ENCODE results near the gene TBXAS1.
A peak's percentile ranks its signal among the peaks of the same experiment; 100 is the strongest.

TBXAS1 gene

DNA sequence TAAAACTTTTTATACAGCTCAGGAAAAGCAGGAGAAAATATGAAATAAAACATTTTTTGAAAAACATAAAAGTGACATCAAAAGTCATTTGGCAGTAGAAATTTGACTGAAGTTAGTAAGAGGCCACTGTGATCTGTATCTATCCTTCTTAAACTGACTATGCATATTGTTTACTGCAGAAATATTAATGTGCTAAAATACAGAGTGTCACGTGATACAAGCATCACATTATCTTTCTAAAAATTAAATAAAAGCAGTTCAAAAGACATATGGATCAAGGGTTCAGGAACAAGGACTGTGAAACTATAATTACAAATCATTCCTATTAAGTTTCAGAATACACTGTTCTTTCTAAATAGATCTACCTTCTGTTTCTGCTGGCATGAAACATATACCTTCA is 200.0 kb downstream of the TBXAS1 start:
- no peak for DNase-seq

DNA sequence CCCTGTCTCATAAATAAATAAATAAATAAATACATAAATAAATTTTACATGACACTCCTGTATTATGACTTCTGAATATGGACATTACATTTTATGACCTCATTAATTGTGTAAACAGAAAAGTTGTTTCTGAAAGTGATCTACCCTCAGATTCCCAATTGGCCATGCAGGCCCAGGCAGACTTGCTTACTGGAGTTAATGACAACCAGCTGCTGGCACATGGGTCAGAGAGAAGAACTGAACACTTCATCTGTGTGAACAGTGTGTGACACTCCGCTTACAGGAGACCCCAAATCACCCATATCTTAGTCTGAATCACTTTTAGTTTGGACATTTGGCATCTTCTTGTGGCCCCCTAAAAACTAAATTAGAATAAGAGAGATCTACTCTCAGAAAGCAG is 202.3 kb downstream of the TBXAS1 start:
- no peak for DNase-seq

DNA sequence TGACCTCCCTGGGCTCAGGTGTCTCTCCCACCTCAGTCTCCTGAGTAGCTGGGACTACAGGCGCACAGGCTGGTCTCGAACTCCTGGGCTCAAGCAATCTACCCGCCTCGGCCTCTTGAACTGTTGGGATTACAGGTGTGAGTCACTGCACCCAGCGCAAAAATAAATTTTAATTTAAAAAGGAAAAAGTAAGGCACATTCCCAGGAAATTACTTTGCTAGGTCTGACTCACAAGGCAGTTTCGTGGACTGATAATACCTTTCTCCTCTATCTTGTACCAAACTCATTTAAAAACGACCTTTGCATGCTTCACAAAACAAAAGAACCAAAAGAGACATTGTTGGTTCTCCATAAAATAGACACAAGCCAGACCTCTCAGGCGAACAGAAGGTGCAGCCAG is 204.0 kb downstream of the TBXAS1 start:
- DNase-seq: no peak

DNA sequence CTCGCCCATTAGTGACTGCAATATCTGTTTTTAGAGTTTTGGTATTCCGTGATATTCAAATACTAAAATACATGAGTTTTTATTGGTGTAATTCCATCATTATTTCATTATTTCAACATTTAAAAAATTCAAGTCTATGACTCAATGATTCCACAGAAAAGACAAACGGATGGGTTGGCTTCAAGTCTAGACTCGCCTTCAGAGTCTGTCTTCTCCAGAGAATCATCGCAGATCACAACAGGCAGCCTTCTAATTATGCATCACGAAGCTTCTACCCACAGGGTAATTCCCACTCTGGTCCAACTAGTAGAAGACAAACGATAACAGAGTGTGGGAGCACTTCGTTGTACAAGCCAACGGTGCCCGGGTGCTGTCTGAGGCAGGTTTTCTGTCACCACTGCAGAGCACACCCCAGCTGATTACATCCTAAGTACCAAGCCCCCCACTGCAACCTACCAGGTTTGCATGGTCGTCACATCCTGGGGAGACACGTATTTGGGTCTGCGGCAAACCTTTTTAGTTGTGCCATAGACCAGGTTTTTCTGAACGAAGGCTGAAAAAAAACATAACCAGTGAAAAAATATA is 204.8 kb downstream of the TBXAS1 start:
- no peak for DNase-seq

DNA sequence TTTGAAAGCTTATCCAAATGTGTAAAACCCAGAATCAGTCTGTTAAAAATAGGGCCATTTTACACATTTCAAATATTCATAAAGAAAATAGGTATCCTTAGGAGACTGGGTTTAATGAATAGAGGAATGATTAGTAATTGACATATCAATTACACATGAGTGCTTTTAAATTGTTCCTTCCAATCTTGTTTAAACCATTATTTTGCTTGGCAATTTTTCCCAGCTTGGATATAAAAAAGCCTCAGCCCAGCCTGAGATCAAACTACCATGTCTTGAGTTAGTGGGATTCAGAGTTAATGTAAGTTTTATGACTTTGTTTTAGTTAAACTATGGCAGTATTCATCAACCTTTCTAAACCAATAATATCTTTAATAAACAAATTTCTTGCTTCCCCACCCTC is 205.4 kb downstream of the TBXAS1 start:
- no peak for DNase-seq

DNA sequence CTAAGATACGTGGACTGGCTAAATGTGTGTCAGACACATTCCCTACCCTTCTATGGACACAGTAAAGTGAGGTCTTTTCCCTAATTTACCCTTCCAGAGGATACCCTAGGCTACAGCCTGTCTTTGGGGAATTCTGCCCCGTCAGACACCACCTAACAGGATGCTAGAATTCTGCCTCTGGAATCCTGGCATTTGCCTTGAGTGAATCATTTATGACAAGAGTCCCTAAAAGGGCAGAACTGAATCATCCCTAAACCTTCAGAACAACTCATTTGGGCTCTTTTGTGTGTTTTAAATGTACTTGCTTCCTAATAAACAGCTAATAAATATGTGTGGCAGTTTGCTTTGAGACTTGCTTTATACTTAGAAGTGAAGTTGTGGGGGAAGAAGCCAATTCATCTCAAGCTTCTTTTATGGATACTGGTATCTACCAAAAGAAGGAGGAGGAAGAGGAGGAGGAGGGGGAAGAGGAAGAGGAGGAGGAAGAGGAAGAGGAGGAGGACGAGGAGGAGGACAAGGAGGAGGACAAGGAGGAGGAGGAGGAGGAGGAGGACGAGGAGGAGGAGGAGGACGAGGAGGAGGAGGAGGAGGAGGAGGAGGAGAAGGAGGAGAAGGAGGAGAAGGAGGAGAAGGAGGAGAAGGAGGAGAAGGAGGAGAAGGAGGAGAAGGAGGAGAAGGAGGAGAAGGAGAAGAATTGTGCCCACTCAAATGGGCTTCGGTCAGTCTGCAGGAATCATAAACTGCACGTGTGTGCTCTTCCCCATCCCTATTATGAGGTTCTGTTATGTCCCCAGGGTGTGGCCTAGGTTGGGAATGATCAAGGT is 206.5 kb downstream of the TBXAS1 start:
- DNase-seq: no peak

DNA sequence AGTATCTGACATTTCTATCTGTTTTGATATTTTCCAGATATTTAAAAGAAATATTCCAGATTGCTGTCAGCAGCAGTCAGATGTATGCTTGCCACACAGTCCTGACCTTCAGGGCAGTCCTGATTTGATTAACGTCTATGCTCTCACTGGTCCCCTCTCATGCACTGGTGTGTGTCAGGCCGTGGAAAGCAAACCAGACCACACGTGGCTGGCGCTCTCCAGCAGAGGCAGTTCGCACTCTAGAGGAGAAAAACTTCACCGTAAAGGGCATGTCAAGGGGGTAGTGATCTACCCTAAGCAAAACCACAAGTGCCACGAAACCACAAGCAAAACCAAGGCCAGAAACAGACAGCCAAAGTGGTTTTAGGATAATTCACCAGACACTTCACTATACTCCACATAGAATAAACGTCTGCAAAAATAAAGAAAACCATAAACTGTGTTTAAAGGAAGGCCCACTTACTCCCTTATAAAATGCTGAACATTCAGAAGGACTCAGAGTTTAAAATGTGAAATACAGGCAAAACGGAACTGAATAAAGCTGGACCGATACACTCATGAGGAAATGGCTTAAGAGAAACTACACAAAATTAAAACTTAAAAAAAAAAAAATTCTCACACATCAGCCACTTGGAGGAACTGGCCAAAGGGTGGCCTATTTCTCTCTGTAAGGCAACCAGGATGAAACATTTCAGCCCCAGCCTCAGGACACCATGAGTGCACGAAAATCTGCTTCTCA is 207.3 kb downstream of the TBXAS1 start:
- peak; percentile 35 for DNase-seq

DNA sequence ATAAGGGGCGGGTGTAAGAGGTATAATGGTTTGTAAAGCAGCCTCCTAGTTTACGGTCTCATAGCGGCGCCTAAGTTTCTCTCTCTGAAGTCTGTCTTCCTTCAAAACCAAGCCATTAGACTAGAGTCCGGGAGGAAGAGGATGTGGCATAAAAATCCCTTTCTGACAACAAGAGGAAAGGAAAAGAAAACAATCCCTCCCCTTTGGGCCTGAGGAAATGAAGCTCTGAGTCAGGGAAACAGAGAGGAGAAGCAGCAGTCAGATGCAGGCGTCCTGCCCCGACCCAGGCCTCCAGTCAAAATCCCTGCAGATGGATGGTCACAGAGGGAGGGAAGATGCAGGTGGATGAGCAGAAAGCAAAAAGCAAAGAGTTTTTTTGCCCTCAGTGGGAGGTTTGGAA is 210.0 kb downstream of the TBXAS1 start:
- no peak for DNase-seq

DNA sequence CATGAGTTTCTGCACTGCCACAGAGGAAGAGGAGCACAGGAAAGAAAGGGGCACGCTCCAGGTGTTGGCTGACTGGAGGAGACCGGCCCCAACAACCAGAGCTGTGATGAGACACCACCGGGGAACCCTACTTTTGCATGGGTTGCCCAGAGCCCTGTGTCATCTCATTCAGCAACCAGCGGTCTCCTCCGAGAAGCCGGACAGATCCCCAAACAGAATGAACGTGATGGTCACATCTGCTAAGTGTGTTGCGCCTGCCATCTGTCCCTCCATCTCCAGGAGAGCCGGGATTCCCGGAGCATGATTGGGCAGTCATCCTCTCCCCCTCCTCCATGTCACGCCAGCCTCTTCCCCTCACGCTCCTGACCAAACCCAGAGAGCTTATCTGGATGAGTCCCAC is 210.8 kb downstream of the TBXAS1 start:
- DNase-seq: no peak

DNA sequence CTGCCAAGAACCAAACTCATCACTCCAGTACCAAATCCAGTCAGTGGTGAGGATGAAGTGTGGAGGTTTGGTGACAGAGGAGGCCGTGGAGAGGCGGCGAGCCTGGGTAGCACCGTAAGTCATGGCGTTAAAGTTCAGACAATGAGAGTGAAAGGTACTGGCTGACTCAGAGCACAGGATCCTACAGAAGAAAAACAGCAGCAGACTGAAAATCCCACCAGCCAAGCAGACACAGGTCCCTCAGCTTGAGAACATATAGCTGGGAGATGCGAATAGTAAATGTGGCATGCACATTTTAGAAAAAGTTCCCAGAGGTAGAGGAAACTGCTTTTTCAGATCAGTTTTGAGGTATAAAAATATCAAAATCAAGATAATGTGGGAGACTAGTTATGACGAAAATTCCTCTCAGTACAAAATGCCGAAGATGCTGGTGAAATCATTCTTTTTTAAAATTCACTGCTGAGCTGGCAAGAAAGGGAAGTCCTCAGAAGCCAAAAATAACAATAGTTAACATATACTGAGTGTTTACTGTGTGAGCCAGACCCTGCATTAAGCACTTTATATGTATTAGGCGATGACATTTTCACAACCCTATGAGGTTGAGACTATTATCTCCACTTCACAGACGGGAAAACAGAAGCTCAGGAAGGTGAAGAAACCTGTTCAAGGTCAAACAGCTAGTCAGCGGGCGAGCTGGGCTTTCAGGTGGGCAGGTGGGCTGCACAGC is 212.8 kb downstream of the TBXAS1 start:
- DNase-seq: no peak

DNA sequence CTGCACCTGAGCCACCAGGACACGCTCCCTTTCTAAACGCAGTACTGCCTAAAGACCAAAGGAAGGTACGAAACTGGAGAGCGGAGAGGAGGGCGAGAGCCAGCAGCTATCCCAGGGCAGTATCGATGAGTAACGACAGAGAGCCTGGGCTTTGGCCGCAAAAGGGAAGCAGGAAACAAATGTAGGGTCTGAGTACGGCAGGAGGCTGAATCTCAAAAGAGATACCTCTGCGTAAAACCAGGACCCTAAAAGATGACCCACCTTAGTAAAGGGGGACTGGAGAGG is 213.3 kb downstream of the TBXAS1 start:
- DNase-seq: no peak

DNA sequence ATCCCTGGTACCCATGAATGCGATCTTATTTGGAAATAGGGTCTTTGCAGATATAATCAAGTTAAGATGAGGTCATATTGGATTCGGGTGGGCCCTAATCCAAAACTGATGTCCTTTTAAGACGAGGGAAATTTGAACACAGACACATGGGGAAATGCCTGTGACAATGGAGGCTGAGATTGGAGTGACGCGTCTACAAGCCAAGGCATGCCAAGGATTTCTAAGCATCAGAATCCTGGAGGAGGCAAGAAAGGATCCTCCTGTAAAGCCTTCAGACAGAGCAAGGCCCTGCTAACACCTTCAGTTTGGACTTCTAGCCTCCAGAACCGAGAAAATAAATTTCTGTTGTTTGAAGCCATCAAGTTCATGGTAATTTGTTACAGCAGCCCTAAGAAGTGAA is 215.2 kb downstream of the TBXAS1 start:
- DNase-seq: no peak

DNA sequence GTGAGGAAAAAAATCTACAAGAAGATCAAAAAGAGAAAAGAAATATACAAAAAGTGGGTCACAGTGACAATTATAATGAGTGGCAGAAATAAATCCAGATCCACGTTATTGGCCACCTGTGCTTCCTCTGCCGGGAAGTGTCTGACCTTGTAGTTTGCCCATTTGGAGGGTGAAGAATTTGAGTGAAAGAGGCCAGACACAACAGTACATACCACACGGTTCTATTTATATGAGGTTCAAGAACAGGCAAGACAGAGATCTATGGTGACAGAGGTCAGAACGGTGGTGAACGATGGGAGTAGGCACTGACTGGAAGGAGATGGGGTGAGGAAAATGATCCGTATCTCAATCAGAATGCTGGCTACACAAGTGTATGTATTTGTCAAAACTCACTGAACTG is 216.6 kb downstream of the TBXAS1 start:
- DNase-seq: no peak

DNA sequence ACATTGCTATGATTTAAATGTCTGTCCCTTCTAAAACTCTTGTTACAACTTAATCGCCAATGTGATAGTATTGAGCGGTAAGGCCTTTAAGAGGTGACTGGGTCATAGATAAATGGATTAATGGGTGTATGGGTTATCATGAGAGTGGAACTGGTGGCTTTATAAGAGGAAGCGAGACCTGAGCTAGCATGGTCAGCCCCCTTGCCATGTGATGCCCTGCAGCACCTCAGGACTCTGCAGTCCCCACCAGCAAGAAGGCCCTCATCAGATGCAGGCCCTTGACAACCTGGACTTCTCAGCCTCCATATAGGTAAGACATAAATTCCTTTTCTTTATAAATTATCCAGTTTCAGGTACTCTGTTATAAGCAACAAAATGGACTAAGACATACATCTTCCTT is 218.1 kb downstream of the TBXAS1 start:
- DNase-seq: no peak

DNA sequence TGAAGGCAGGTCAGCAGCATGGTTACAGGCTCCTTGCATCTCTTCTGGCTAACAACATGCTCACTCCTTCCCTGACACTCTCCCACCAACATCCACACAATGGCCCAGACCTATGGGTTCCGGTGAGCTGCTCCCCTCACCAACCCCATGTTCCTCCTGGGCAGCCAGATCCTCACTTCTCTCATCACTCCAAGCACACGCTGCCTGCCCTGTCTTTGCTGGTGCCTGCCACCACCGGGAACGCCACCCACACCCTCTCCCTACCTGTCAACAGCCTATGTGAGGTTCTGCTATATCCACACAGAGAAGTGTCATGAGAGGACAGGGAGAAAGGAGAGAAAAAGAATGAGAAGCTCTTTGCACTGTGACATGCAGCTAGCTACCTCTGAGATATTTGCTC is 219.1 kb downstream of the TBXAS1 start:
- DNase-seq: no peak

DNA sequence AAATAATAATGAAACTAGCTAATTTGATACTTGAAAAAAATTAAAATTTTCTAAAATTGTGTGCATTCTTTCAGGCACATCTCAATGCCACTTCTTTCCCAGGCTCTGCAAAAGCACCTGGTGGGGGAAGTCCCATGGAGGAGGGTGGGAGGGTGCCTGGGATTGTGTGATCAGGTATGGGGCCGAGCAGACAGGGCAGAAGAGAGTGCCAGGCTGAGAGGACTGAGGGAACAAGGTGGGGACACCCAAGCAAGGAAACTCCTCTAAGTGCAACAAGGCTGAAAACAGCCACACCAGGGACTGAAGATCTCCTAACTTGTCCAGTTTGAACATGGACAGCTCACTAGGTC is 219.9 kb downstream of the TBXAS1 start:
- DNase-seq: no peak

DNA sequence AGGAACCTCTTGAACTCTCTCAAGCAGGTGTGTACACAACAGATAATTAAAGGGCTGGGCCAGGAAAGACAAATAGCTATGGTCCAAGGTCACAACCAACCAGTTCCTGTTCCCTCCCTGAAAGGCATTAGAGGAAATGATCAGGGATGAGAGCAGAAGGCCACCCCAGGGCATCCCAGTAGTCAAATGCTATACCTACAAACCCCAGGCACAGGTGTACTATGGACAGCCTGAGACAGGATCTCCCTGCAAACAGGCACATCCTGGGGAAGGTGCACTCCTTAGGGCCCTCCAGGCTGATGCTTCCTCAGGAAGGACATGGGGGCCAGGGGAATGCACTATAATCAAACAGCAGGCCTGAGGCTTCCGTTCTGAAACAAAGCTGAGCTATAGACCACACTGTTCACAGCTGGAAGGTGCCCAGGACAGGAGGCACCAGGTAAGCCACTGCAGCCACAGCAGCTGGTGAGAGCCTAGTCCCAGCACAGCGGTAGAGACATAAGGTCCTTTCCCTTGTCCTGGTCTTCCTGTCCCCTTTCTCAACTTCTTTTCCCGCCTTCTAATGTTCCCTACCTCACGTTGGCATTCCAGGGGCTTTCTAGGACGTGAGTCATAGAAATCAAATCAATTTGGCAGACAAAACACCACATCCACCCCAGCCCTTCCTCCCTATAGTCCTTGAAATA is 220.4 kb downstream of the TBXAS1 start:
- DNase-seq: no peak

DNA sequence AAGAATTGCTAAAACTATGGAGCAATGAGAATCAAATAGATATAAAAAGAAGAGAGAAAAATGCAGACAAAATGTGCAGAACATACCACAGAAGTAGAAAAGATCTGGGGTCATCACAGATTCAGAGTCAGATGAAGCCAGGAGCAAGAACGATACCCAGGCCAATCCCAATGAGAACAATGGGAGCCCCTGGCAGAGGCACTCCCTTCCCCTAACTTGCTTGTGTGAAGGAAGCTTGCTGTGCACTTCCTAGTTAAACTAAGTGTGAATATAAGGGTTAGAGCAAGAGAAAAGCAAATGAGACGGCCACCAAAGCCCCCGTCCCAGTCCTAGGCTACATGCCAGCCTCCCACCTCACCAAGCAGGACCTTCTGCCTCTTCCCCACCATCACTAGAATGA is 221.0 kb downstream of the TBXAS1 start:
- DNase-seq: no peak

DNA sequence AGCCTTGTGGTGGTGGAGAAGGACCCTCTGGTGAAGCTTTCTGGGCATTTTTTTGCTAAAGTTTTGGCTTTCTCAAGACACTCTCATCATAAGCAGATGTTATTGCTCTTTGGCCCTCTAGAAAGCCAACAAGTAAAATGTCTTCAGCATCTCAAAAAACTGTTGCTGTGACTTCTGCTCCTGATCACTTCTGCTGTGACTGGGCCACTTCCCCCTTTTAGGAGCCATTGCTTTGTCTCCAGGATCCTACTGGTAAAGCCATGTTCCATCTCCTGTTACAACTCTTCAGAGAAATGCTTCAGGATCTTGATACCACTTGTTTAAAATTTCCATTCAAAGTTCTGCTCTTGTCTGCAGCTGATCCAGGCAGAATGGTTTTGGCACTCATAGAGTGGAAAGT is 222.8 kb downstream of the TBXAS1 start:
- no peak for DNase-seq

DNA sequence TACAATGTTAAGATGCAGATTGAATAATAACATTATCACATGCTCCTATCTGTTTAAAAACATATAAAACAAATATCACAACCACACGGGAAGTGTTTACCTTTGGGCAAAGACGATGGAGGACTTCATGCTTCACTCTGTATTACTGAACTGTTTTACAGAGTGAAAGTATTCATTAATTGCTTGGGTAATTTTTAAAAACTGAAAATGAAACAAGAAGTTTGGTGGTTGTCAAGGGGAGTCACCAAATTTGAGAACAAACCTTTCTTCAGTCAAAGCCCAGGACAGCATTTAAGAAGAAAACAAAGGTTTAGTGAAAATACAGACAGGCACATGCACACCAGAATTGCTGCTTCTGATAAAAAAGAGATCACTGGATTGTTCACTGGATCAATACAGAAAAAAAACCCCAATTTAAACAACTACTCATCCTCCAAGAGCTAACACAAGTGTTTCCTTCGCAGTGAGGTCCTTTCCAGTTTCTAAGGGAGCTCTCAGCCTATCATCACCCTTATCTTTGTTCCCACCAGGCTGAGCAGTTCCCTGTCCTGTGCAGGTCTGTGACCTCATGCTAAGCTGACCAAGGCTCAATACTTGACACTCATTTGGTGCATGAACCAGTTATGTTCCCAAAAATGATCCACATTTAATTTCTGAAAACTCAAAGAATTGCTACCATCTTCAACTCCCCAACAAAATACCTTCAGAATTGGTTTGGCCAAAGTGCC is 224.9 kb downstream of the TBXAS1 start:
- DNase-seq: no peak

DNA sequence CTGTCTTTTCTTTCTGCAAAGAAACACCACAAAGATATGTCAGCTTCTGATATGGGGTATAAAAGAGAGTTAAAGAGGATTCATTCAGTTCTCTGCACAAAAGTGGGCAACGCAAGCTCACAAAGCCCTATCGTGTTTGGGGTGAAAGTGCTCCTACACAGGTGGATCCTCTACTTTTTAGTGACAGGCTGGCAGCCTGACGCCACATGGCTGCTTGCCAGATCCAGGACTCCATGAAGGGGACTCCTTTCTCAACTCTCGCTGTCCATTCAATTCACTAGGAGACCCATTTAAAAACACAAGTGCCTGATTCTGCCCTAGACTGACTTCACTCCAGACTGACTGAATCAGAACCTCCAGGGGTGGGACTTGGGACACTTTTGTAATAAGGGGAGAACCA is 225.7 kb downstream of the TBXAS1 start:
- DNase-seq: no peak

DNA sequence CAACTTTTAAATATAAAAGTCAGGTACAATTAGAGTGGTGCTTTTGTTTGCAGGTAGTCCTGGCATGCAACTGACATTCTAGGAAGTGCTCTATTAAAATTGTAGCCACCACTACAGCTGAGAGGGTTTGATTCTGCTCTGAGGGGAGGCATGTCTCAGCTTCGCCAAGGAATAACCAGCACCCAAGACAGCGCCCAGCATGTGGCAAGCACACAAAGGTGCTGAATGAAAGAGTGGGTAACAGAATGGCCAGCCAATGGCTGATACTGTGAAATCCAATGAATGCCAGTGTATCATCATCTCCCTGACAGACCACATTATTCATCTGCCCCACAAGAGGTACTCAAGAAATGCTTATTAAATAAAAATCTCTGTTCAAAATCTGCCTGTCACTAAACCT is 226.8 kb downstream of the TBXAS1 start:
- no peak for DNase-seq
